ENCODE results near the gene MBNL1.

- TF ChIP-seq POLR2AphosphoS5 (IDR thresholded peaks at IDR 0.05), result no peak
- TF ChIP-seq CTCF (IDR thresholded peaks at IDR 0.05), result no peak
- no peak for TF ChIP-seq POLR2A (IDR thresholded peaks at IDR 0.05)
Measured at GRCh38 chr3:152345233-152345632, 76.5 kb downstream of the MBNL1 start.

Measured in upper lobe of left lung (tissue), 4 donors.